Colonic mucosa (tissue), 4 donors: ENCODE results near the gene ACBD6. TPM values are rescaled to one million over a fixed set of nuclear protein-coding genes. Genes with fewer than 3 reads are reported as not detected.

Experiments used
- DNase-seq: peaks from one replicate; pipeline ENCODE4 v3.0.0-alpha.2; 2020
- H3K27ac ChIP-seq: fragments of 200-600 bp; one replicate; pipeline ENCODE4 v1.8.0; 2021
- H3K27me3 ChIP-seq: fragments of 200-600 bp; one replicate; pipeline ENCODE4 v1.8.0; 2021
- H3K36me3 ChIP-seq: fragments of 200-600 bp; one replicate; pipeline ENCODE4 v1.8.0; 2021
- H3K4me1 ChIP-seq: fragments of 200-600 bp; one replicate; pipeline ENCODE4 v1.8.0; 2021; ENCODE audit warnings: mild to moderate bottlenecking
- H3K4me3 ChIP-seq: fragments of 200-600 bp; one replicate; pipeline ENCODE4 v1.8.0; 2021
- H3K9ac ChIP-seq, 2 donors: one replicate each; pipeline ENCODE4 v1.7.0; 2013; ENCODE audit warnings: control low read depth in 2 of 2, low read depth in 2 of 2, low read length in 2 of 2
- H3K9me3 ChIP-seq: fragments of 200-600 bp; one replicate; pipeline ENCODE4 v1.8.0; 2021
- CTCF ChIP-seq: fragments of 200-600 bp; IDR thresholded peaks from one replicate; pipeline ENCODE4 v1.8.0; 2022; ENCODE audit warnings: antibody characterized with exemption, mild to moderate bottlenecking
- intact Hi-C: fragments of 100-400 bp; cut with DNase I; formaldehyde crosslinking; loops from one replicate; pipeline ENCODE4 v1.14.1; 2022
- total RNA-seq, 2 donors: library from RNA; stranded (reverse); fragmentation: NEBNext Ultra II Directional in 1 of 2; extraction: Animal tissue kit (Norgen Biotek cat#: 25700) in 1 of 2; gene quantifications; one replicate each; pipeline ENCODE4 v1.2.1, GENCODE V29; 2021
- donor health status: healthy.
- donor health status: DM: no; HTN: no; CAD: no.
- donor health status: DM: no; HTN: no; CAD: no.

Gene ACBD6
- total RNA-seq, 2 donors from 2014 or later = 16.1 to 25.8 TPM

GRCh38 chr1:180272395-180272794 is 230.0 kb downstream of the ACBD6 start:
- H3K36me3 ChIP-seq = no peaks in the 10 kb centered on the region
- DNase-seq = no peak
- intact Hi-C loops = no loop called here
- H3K4me1 ChIP-seq = peaks cover 6% of the 10 kb centered on the region
- TF ChIP-seq CTCF = no peak
- no peak overlapping the region for H3K27ac ChIP-seq
- no peak overlapping the region for H3K4me3 ChIP-seq
- H3K27me3 ChIP-seq = no peaks in the 10 kb centered on the region
- H3K9me3 ChIP-seq = no peaks in the 10 kb centered on the region
- no peak overlapping the region for H3K9ac ChIP-seq

GRCh38 chr1:180271272-180272255 is 230.8 kb downstream of the ACBD6 start:
- Histone ChIP-seq H3K4me1 (peaks cover 6% of the 10 kb centered on the region), H3K9ac (peak overlapping the region in 1 of 2 donors; percentile 7), H3K27ac (peak overlapping the region; percentile 83), H3K4me3 (no peak overlapping the region), H3K36me3 (no peaks in the 10 kb centered on the region), H3K9me3 (no peaks in the 10 kb centered on the region), H3K27me3 (no peaks in the 10 kb centered on the region)
- no peak for DNase-seq
- intact Hi-C loops = no loop called here
- no peak for TF ChIP-seq CTCF

GRCh38 chr1:180270530-180271271 is 231.7 kb downstream of the ACBD6 start:
- no peak overlapping the region for H3K4me3 ChIP-seq
- H3K4me1 ChIP-seq = peaks cover 6% of the 10 kb centered on the region
- no peaks in the 10 kb centered on the region for H3K27me3 ChIP-seq
- H3K9me3 ChIP-seq = no peaks in the 10 kb centered on the region
- H3K36me3 ChIP-seq = no peaks in the 10 kb centered on the region
- H3K27ac ChIP-seq = peak overlapping the region; percentile 83
- TF ChIP-seq CTCF = no peak
- peak overlapping the region in 1 of 2 donors; percentile 71 for H3K9ac ChIP-seq
- intact Hi-C loops = no loop called here
- peak; percentile 77 for DNase-seq

- Histone ChIP-seq H3K9me3 (no peaks in the 10 kb centered on the region), H3K27ac (peak overlapping the region; percentile 83), H3K36me3 (no peaks in the 10 kb centered on the region), H3K27me3 (no peaks in the 10 kb centered on the region), H3K4me3 (no peak overlapping the region), H3K4me1 (peaks cover 6% of the 10 kb centered on the region), H3K9ac (peak overlapping the region in 1 of 2 donors; percentile 71)
- intact Hi-C loops = no loop called here
- peak; percentile 88 for DNase-seq
- TF ChIP-seq CTCF = peak; percentile 29
Observed at GRCh38 chr1:180269645-180270529, 232.5 kb downstream of the ACBD6 start.
